DOHH2 (cell line): Measurements from ENCODE around the gene CELA2A.

Experiments used
- H3F3A ChIP-seq: fragments of 200-600 bp; sonication (generic), shearing (Covaris generic); 2 replicates; pipeline ENCODE4 v1.6.0; 2016; ENCODE audit warnings: antibody characterized with exemption, mild to moderate bottlenecking; ENCODE audit not compliant: control insufficient read depth, insufficient read depth
- H3K27ac ChIP-seq: fragments of 200-600 bp; sonication (generic); 2 replicates; pipeline ENCODE4 v1.5.1; 2014; ENCODE audit warnings: low read depth, mild to moderate bottlenecking, low read length, moderate library complexity
- H3K27me3 ChIP-seq: fragments of 200-600 bp; sonication (generic); 2 replicates; pipeline ENCODE4 v1.6.1; 2014; ENCODE audit warnings: mild to moderate bottlenecking, low read length, mixed read lengths; ENCODE audit not compliant: control insufficient read depth
- H3K36me3 ChIP-seq: fragments of 200-600 bp; sonication (generic); 2 replicates; pipeline ENCODE4 v1.6.1; 2014; ENCODE audit warnings: mild to moderate bottlenecking, low read length, moderate library complexity, mixed read lengths; ENCODE audit not compliant: control insufficient read depth
- H3K4me1 ChIP-seq: fragments of 200-600 bp; sonication (generic); 2 replicates; pipeline ENCODE4 v1.6.1; 2014; ENCODE audit warnings: mild to moderate bottlenecking, low read length, mixed read lengths; ENCODE audit not compliant: control insufficient read depth
- H3K4me2 ChIP-seq: fragments of 200-600 bp; sonication (generic); 2 replicates; pipeline ENCODE4 v1.6.0; 2014; ENCODE audit warnings: mild to moderate bottlenecking, low read length, moderate library complexity
- H3K4me3 ChIP-seq: fragments of 200-600 bp; sonication (generic); 2 replicates; pipeline ENCODE4 v1.5.1; 2014; ENCODE audit warnings: mild to moderate bottlenecking, low read length, mixed read lengths
- H3K79me2 ChIP-seq: fragments of 200-600 bp; sonication (generic); 2 replicates; pipeline ENCODE4 v1.6.1; 2014; ENCODE audit warnings: mild to moderate bottlenecking, low read length, mixed read lengths; ENCODE audit not compliant: control insufficient read depth
- H3K9me2 ChIP-seq: fragments of 200-600 bp; sonication (generic); replicated peaks from 2 replicates; pipeline ENCODE4 v1.6.1; 2014; ENCODE audit warnings: mild to moderate bottlenecking, low read length, mixed read lengths; ENCODE audit not compliant: control insufficient read depth
- H3K9me3 ChIP-seq: fragments of 200-600 bp; sonication (generic); 2 replicates; pipeline ENCODE4 v1.6.1; 2014; ENCODE audit warnings: antibody characterized with exemption, low read length, mixed read lengths; ENCODE audit not compliant: control insufficient read depth, insufficient read depth
- H4K20me1 ChIP-seq: fragments of 200-600 bp; sonication (generic); 2 replicates; pipeline ENCODE4 v1.6.0; 2014; ENCODE audit warnings: low read depth, mild to moderate bottlenecking, antibody characterized with exemption, low read length, moderate library complexity; ENCODE audit not compliant: control insufficient read depth, insufficient read depth
- EZH2phosphoT487 ChIP-seq: fragments of 200-600 bp; sonication (generic); IDR thresholded peaks from 2 replicates; pipeline ENCODE4 v1.6.1; 2017; ENCODE audit warnings: borderline replicate concordance, mild to moderate bottlenecking, antibody characterized with exemption, low read length, moderate library complexity, mixed read lengths
- TF ChIP-seq, protein P1 (sequence below): fragments of 200-600 bp; sonication (generic); IDR thresholded peaks from one replicate; pipeline ENCODE4 v1.5.1; 2014; ENCODE audit warnings: antibody characterized with exemption, mild to moderate bottlenecking, low read depth, low read length; ENCODE audit not compliant: poor library complexity, severe bottlenecking

The CELA2A gene

GRCh38 chr1:15508700-15509487 is 52.4 kb downstream of the CELA2A start:
- Histone ChIP-seq H3K36me3 (no peaks in the 10 kb centered on the region), H3K9me3 (no peaks in the 10 kb centered on the region), H4K20me1 (no peaks in the 10 kb centered on the region), H3K4me2 (peak overlapping the region; percentile 14; the same call in 1 of the 2 replicates), H3K4me3 (no peak overlapping the region), H3F3A (no peaks in the 10 kb centered on the region), H3K4me1 (peaks cover 15% of the 10 kb centered on the region), H3K79me2 (no peaks in the 10 kb centered on the region), H3K27me3 (no peaks in the 10 kb centered on the region), H3K9me2 (no peaks in the 10 kb centered on the region), H3K27ac (no peak overlapping the region)
- TF ChIP-seq, protein P1, sequence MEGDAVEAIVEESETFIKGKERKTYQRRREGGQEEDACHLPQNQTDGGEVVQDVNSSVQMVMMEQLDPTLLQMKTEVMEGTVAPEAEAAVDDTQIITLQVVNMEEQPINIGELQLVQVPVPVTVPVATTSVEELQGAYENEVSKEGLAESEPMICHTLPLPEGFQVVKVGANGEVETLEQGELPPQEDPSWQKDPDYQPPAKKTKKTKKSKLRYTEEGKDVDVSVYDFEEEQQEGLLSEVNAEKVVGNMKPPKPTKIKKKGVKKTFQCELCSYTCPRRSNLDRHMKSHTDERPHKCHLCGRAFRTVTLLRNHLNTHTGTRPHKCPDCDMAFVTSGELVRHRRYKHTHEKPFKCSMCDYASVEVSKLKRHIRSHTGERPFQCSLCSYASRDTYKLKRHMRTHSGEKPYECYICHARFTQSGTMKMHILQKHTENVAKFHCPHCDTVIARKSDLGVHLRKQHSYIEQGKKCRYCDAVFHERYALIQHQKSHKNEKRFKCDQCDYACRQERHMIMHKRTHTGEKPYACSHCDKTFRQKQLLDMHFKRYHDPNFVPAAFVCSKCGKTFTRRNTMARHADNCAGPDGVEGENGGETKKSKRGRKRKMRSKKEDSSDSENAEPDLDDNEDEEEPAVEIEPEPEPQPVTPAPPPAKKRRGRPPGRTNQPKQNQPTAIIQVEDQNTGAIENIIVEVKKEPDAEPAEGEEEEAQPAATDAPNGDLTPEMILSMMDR, result no peak
- no peak for TF ChIP-seq EZH2phosphoT487

DNA sequence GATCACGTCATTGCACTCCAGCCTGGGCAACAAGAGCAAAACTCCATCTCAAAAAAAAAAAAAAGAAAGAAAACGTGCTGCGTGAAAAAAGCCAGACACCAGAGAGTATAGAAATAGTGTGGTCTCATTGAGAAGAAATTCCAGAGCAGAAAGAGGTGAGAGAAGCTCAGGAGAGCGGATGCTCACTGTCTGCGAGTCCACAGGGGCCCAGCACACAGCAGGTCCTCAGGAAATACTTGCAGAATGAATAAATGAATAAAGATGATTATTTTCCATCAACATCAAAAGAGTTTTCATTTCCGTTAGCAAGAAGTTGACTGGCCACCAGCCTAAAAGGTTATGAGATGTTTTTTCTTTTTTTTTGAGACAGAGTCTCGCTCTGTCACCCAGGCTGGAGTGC is 53.1 kb downstream of the CELA2A start:
- Histone ChIP-seq H3K36me3 (no peaks in the 10 kb centered on the region), H3K9me2 (no peaks in the 10 kb centered on the region), H3K27ac (no peak overlapping the region), H3F3A (no peaks in the 10 kb centered on the region), H3K4me2 (no peak overlapping the region), H4K20me1 (no peaks in the 10 kb centered on the region), H3K4me3 (no peak overlapping the region), H3K79me2 (no peaks in the 10 kb centered on the region), H3K4me1 (peaks cover 15% of the 10 kb centered on the region), H3K9me3 (no peaks in the 10 kb centered on the region), H3K27me3 (no peaks in the 10 kb centered on the region)
- TF ChIP-seq, protein P1, result no peak
- TF ChIP-seq EZH2phosphoT487, result no peak

GRCh38 chr1:15510611-15511405 is 54.3 kb downstream of the CELA2A start:
- Histone ChIP-seq H3K9me3 (no peaks in the 10 kb centered on the region), H3K79me2 (no peaks in the 10 kb centered on the region), H3K27ac (no peak overlapping the region), H3K4me1 (peaks cover 24% of the 10 kb centered on the region), H3K9me2 (no peaks in the 10 kb centered on the region), H4K20me1 (no peaks in the 10 kb centered on the region), H3K36me3 (no peaks in the 10 kb centered on the region), H3F3A (no peaks in the 10 kb centered on the region), H3K4me3 (no peak overlapping the region), H3K27me3 (no peaks in the 10 kb centered on the region), H3K4me2 (no peak overlapping the region)
- TF ChIP-seq, protein P1, result no peak
- TF ChIP-seq EZH2phosphoT487, result no peak
